Ishikawa (cell line): Measurements from ENCODE around the gene TRAPPC8.

Experiments
- CEBPB ChIP-seq: IDR thresholded peaks from 2 replicates; pipeline ENCODE4 v1.6.1; 2012
- CREB1 ChIP-seq: IDR thresholded peaks from 2 replicates; pipeline ENCODE4 v1.6.1; 2012; ENCODE audit warnings: low read depth
- EGR1 ChIP-seq: IDR thresholded peaks from 2 replicates; pipeline ENCODE4 v1.6.1; 2012
- EP300 ChIP-seq: IDR thresholded peaks from 2 replicates; pipeline ENCODE4 v1.6.1; 2012; ENCODE audit warnings: borderline replicate concordance
- FOXM1 ChIP-seq: IDR thresholded peaks from 2 replicates; pipeline ENCODE4 v1.6.1; 2012; ENCODE audit warnings: low read depth, borderline replicate concordance
- NFIC ChIP-seq: IDR thresholded peaks from 2 replicates; pipeline ENCODE4 v1.6.1; 2012
- RAD21 ChIP-seq: IDR thresholded peaks from 2 replicates; pipeline ENCODE4 v1.6.1; 2012; ENCODE audit warnings: low read depth
- TAF1 ChIP-seq: IDR thresholded peaks from 2 replicates; pipeline ENCODE4 v1.6.1; 2012; ENCODE audit warnings: low read depth, mild to moderate bottlenecking
- TCF12 ChIP-seq: IDR thresholded peaks from 2 replicates; pipeline ENCODE4 v1.6.1; 2012; ENCODE audit warnings: low read depth
- TEAD4 ChIP-seq: IDR thresholded peaks from 2 replicates; pipeline ENCODE4 v1.6.1; 2012
- YY1 ChIP-seq: IDR thresholded peaks from 2 replicates; pipeline ENCODE4 v1.6.1; 2012; ENCODE audit warnings: low read depth
- ZBTB7A ChIP-seq: IDR thresholded peaks from 2 replicates; pipeline ENCODE4 v1.6.1; 2012; ENCODE audit warnings: low read depth
- TF ChIP-seq, protein P1 (sequence below): IDR thresholded peaks from 2 replicates; pipeline ENCODE4 v1.6.1; 2012
- TF ChIP-seq, protein P2 (sequence below): IDR thresholded peaks from 2 replicates; pipeline ENCODE4 v1.6.1; 2012
- TF ChIP-seq, protein P3 (sequence below): IDR thresholded peaks from 2 replicates; pipeline ENCODE4 v1.6.1; 2012; ENCODE audit warnings: low read depth, mild to moderate bottlenecking

The TRAPPC8 gene

DNA sequence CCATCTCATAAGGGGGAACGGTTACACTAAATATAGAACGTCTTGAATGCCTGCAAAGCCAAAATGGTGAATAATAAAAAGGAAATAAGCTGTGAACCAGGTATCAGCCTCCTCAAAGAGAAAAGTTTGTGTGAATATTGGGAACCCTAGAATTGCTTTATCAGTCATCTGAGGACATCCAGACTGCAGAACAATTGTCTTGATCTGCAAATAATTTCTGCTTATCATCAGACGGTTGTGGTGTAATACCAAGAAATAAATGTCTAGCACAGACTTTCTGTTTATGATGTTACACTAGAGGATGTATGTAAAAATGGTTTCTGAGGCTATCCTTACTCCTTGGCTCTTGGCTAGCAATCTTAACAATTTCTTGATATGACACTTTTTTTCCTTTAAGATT lies 128.8 kb downstream of the TRAPPC8 start:
- TF ChIP-seq, protein P1, sequence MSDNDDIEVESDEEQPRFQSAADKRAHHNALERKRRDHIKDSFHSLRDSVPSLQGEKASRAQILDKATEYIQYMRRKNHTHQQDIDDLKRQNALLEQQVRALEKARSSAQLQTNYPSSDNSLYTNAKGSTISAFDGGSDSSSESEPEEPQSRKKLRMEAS, result no peak
- no peak for TF ChIP-seq TCF12
- TF ChIP-seq YY1, result no peak
- no peak for TF ChIP-seq NFIC
- TF ChIP-seq TAF1, result no peak
- no peak for TF ChIP-seq EGR1
- no peak for TF ChIP-seq TEAD4
- TF ChIP-seq CREB1, result no peak

DNA sequence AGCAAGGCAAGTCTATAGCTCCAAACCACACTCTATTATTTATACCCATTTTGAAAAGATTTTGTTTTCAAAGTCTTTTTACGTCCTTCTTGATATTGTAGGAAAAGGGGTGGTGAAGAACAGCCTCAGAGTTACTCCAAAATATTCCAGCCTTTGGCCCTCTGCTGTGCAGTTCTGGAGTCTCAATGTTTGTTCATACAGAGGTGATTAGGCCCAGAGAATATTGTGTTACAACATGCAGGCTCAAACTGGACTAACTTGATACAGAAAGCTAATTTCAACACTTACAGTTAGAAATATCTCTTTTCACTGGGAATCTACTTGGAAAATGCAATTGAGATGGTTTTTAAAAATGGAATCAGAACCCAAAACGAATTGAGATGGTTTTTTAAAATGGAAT lies 141.8 kb downstream of the TRAPPC8 start:
- TF ChIP-seq CEBPB, result no peak
- TF ChIP-seq FOXM1, result no peak
- TF ChIP-seq, protein P2, sequence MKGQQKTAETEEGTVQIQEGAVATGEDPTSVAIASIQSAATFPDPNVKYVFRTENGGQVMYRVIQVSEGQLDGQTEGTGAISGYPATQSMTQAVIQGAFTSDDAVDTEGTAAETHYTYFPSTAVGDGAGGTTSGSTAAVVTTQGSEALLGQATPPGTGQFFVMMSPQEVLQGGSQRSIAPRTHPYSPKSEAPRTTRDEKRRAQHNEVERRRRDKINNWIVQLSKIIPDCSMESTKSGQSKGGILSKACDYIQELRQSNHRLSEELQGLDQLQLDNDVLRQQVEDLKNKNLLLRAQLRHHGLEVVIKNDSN, result no peak
- TF ChIP-seq TAF1, result no peak
- TF ChIP-seq, protein P1, result no peak
- TF ChIP-seq YY1, result no peak
- no peak for TF ChIP-seq CREB1
- no peak for TF ChIP-seq TCF12
- no peak for TF ChIP-seq TEAD4
- TF ChIP-seq, protein P3, sequence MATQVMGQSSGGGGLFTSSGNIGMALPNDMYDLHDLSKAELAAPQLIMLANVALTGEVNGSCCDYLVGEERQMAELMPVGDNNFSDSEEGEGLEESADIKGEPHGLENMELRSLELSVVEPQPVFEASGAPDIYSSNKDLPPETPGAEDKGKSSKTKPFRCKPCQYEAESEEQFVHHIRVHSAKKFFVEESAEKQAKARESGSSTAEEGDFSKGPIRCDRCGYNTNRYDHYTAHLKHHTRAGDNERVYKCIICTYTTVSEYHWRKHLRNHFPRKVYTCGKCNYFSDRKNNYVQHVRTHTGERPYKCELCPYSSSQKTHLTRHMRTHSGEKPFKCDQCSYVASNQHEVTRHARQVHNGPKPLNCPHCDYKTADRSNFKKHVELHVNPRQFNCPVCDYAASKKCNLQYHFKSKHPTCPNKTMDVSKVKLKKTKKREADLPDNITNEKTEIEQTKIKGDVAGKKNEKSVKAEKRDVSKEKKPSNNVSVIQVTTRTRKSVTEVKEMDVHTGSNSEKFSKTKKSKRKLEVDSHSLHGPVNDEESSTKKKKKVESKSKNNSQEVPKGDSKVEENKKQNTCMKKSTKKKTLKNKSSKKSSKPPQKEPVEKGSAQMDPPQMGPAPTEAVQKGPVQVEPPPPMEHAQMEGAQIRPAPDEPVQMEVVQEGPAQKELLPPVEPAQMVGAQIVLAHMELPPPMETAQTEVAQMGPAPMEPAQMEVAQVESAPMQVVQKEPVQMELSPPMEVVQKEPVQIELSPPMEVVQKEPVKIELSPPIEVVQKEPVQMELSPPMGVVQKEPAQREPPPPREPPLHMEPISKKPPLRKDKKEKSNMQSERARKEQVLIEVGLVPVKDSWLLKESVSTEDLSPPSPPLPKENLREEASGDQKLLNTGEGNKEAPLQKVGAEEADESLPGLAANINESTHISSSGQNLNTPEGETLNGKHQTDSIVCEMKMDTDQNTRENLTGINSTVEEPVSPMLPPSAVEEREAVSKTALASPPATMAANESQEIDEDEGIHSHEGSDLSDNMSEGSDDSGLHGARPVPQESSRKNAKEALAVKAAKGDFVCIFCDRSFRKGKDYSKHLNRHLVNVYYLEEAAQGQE, result no peak
- no peak for TF ChIP-seq ZBTB7A
- no peak for TF ChIP-seq NFIC
- no peak for TF ChIP-seq EGR1
- no peak for TF ChIP-seq EP300
- no peak for TF ChIP-seq RAD21

DNA sequence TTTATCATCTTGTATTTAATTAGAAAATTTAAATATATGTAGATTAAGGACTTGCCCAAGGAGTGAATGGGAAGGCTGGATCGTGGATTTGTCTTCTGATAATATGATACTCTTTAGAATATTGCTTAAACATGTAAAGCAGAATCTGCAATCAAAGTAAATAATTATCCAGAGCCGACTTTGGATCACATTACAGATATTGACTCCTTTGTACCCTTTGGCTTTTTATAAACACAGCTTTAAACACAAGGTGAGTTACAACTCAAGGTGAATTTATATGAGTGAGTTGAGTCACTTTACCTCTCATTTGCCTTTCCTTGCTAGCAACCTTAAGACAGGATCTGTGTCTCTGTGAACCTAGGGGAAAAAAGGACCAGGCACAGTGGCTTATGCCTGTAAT lies 144.5 kb downstream of the TRAPPC8 start:
- TF ChIP-seq NFIC (no peak), TCF12 (no peak), TEAD4 (no peak), YY1 (no peak), ZBTB7A (no peak), EP300 (no peak), FOXM1 (no peak), CREB1 (no peak), EGR1 (no peak), CEBPB (no peak), RAD21 (no peak), TAF1 (no peak)
- TF ChIP-seq, protein P3, result no peak
- TF ChIP-seq, protein P2, result no peak
- TF ChIP-seq, protein P1, result no peak

DNA sequence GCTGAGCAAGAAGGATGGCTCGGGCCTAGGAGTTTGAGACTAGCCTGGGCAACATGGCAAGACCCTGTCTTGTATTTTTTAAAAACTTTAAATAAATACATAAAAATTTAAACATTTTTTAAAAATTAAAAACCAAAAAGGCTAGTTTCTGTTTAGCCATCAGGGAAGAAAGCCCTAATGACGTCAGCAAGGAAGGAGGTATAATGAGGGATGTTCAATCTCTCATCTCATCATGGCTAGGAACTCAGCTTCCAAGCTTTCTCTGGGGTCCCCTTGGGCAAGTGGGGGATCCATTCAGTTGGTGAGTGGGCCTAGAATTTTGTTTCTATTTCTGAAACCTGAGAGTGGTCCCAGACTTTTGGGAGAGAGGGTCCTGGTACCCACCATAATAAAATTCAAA lies 147.2 kb downstream of the TRAPPC8 start:
- TF ChIP-seq CREB1, result no peak
- TF ChIP-seq EGR1, result no peak
- TF ChIP-seq NFIC, result no peak
- TF ChIP-seq, protein P2, result no peak
- TF ChIP-seq FOXM1, result no peak
- no peak for TF ChIP-seq TAF1
- TF ChIP-seq, protein P3, result no peak
- no peak for TF ChIP-seq EP300
- no peak for TF ChIP-seq TEAD4
- TF ChIP-seq YY1, result no peak
- TF ChIP-seq, protein P1, result no peak
- TF ChIP-seq TCF12, result no peak
- no peak for TF ChIP-seq CEBPB
- no peak for TF ChIP-seq ZBTB7A
- TF ChIP-seq RAD21, result no peak
